HCT116 (cell line): ENCODE data around the gene WDR5. TPM values are rescaled to one million over a fixed set of nuclear protein-coding genes. Genes with fewer than 3 reads are reported as not detected.

Source experiments
- ATAC-seq: fragments of 200-7000 bp; cut with Tn5 transposase; 2 replicates; pipeline ENCODE4 v1.9.1; 2020; ENCODE audit warnings: mild to moderate bottlenecking, moderate library complexity
- BruUV-seq: library from RNA; stranded (reverse); fragments of 400-500 nt; replicated peaks from 2 replicates; lab custom pipeline; 2021; lab: Mats Ljungman, UMichigan
- CTCF ChIA-PET: fragments of 300-600 bp; sonication (Branson Sonifier 250); formaldehyde crosslinking; loops from one replicate; lab custom pipeline; 2021; ENCODE audit warnings: antibody characterized with exemption; lab: Charles Lee
- POLR2A ChIA-PET: fragments of 300-600, 350-600 bp; sonication (Branson Sonifier 250); formaldehyde crosslinking; loops from one replicate; lab custom pipeline; 2021; ENCODE audit warnings: antibody characterized with exemption; lab: Charles Lee
- RAD21 ChIA-PET, 2 experiments: fragments of 300-600 bp; sonication (Branson Sonifier 250); formaldehyde crosslinking; loops; one replicate each; lab custom pipeline; 2023; ENCODE audit warnings: low total read pairs in 2 of 2; ENCODE audit not compliant: uncharacterized antibody in 2 of 2, unreplicated experiment in 2 of 2, low non-redundant PET in 1 of 2; lab: Charles Lee
- DNase-seq: peaks from one replicate; pipeline ENCODE4 v3.0.0-alpha.2; 2010; ENCODE audit warnings: low read depth, low spot score
- H2AFZ ChIP-seq: fragments of 200-600 bp; shearing (Covaris generic), sonication (generic); 2 replicates; pipeline ENCODE4 v1.6.1; 2017; ENCODE audit warnings: low read depth, mixed run types, mixed read lengths, antibody characterized with exemption, low read length; ENCODE audit not compliant: poor library complexity, severe bottlenecking
- H3K27ac ChIP-seq: 2 replicates; pipeline ENCODE4 v1.5.1; 2012; ENCODE audit warnings: low read depth, low read length
- H3K27me3 ChIP-seq: fragments of 200-600 bp; sonication (generic); 2 replicates; pipeline ENCODE4 v1.6.1; 2016; ENCODE audit warnings: mixed run types, low read length, mixed read lengths; ENCODE audit not compliant: insufficient read depth
- H3K36me3 ChIP-seq, 2 experiments: fragments of 200-500 bp in 1 of 2; fragments of 200-600 bp in 1 of 2; sonication (Bioruptor generic) in 1 of 2; sonication (generic) in 1 of 2; 2 replicates each; pipeline versions ENCODE4 v1.5.1 to v1.6.1; 2014 to 2016; ENCODE audit warnings: low read length in 2 of 2, inconsistent platforms in 1 of 2, mixed read lengths in 1 of 2, mixed run types in 1 of 2; ENCODE audit not compliant: insufficient read depth in 2 of 2, control insufficient read depth in 1 of 2
- H3K4me1 ChIP-seq, 2 experiments: fragments of 200-600 bp in 1 of 2; sonication (generic) in 1 of 2; 2 replicates each; pipeline versions ENCODE4 v1.5.1 to v1.6.1; 2012 to 2017; ENCODE audit warnings: low read length in 2 of 2, inconsistent platforms in 1 of 2, mild to moderate bottlenecking in 1 of 2, mixed read lengths in 1 of 2, mixed run types in 1 of 2, moderate library complexity in 1 of 2; ENCODE audit not compliant: insufficient read depth in 2 of 2, control insufficient read depth in 1 of 2
- H3K4me2 ChIP-seq: fragments of 200-600 bp; sonication (generic); 2 replicates; pipeline ENCODE4 v1.6.1; 2017; ENCODE audit warnings: mixed run types, low read length, mixed read lengths
- H3K4me3 ChIP-seq, 2 experiments: fragments of 200-600 bp in 1 of 2; sonication (generic) in 1 of 2; replicated peaks in 1 of 2; 2 replicates each; pipeline ENCODE4 v1.5.1; 2011 to 2016; ENCODE audit warnings: low read length in 2 of 2, control low read depth in 1 of 2, low read depth in 1 of 2, mild to moderate bottlenecking in 1 of 2, mixed read lengths in 1 of 2, mixed run types in 1 of 2
- H3K79me2 ChIP-seq: fragments of 200-600 bp; sonication (generic); 2 replicates; pipeline ENCODE4 v1.6.1; 2017; ENCODE audit warnings: mild to moderate bottlenecking, mixed run types, low read length, moderate library complexity, mixed read lengths; ENCODE audit not compliant: insufficient read depth
- H3K9ac ChIP-seq: fragments of 200-600 bp; sonication (generic); 2 replicates; pipeline ENCODE4 v1.6.1; 2016; ENCODE audit warnings: low read length, mixed read lengths
- H3K9me2 ChIP-seq: fragments of 200-600 bp; sonication (generic), shearing (Covaris generic); 2 replicates; pipeline ENCODE4 v1.6.1; 2017; ENCODE audit warnings: mixed run types, mild to moderate bottlenecking, moderate library complexity; ENCODE audit not compliant: insufficient read depth
- H3K9me3 ChIP-seq, 2 experiments: fragments of 200-500 bp in 1 of 2; fragments of 200-600 bp in 1 of 2; sonication (Bioruptor generic) in 1 of 2; sonication (generic) in 1 of 2; 2 replicates each; pipeline ENCODE4 v1.6.1; 2014 to 2017; ENCODE audit warnings: low read length in 2 of 2, mixed read lengths in 2 of 2, inconsistent platforms in 1 of 2, low read depth in 1 of 2, mild to moderate bottlenecking in 1 of 2, mixed run types in 1 of 2, moderate library complexity in 1 of 2; ENCODE audit not compliant: control insufficient read depth in 1 of 2, insufficient read depth in 1 of 2
- H4K20me1 ChIP-seq: fragments of 200-600 bp; sonication (generic), shearing (Covaris generic); 2 replicates; pipeline ENCODE4 v1.6.1; 2017; ENCODE audit warnings: mixed run types, mild to moderate bottlenecking, moderate library complexity; ENCODE audit not compliant: insufficient read depth
- EGR1 ChIP-seq: IDR thresholded peaks from 2 replicates; pipeline ENCODE4 v1.6.1; 2012; ENCODE audit warnings: low read depth
- RAD21 ChIP-seq: IDR thresholded peaks from 2 replicates; pipeline ENCODE4 v1.6.1; 2012; ENCODE audit warnings: low read depth, mild to moderate bottlenecking
- SP1 ChIP-seq: IDR thresholded peaks from 2 replicates; pipeline ENCODE4 v1.6.1; 2012; ENCODE audit warnings: low read depth
- YY1 ChIP-seq: IDR thresholded peaks from 2 replicates; pipeline ENCODE4 v1.6.1; 2011; ENCODE audit warnings: low read length, low read depth, moderate library complexity, mild to moderate bottlenecking; ENCODE audit not compliant: insufficient replicate concordance; ENCODE audit errors: extremely low read depth
- ZFX ChIP-seq: fragments of 450-650 bp; IDR thresholded peaks from 2 replicates; pipeline ENCODE4 v1.6.1; 2017
- ZNF274 ChIP-seq: fragments of 200-500 bp; sonication (Bioruptor generic); IDR thresholded peaks from 2 replicates; pipeline ENCODE4 v1.6.1; 2014; ENCODE audit warnings: mild to moderate bottlenecking, low read depth, low read length, inconsistent platforms
- intact Hi-C: fragments of 100-400 bp; cut with micrococcal nuclease; formaldehyde crosslinking; loops from 2 replicates; pipeline ENCODE4 v1.10.0; 2022
- total RNA-seq: library from RNA; stranded (reverse); gene quantifications from one replicate; pipeline ENCODE4 v1.2.1, GENCODE V29; 2021; ENCODE audit not compliant: unreplicated experiment

Gene WDR5
- total RNA-seq, 1 experiment from 2014 or later = 55.8 TPM

- DNase-seq = peak; percentile 15
- no peaks in the 10 kb centered on the region for H3K79me2 ChIP-seq
- RAD21 ChIA-PET = no interaction called here
- no peaks in the 10 kb centered on the region for H3K27me3 ChIP-seq
- POLR2A ChIA-PET = interaction anchor here (1.1 kb wide), 1 partner anchor 21 kb away, joined by 4 read pairs; no protein-coding TSS in a partner anchor
- no peak overlapping the region for H3K9ac ChIP-seq
- no peak overlapping the region for H2AFZ ChIP-seq
- H3K4me1 ChIP-seq = peaks cover 0 to 9% of the 10 kb centered on the region in 2 experiments; a peak in 3 of 4 replicates
- H3K9me2 ChIP-seq = no peaks in the 10 kb centered on the region
- no peak for ATAC-seq
- CTCF ChIA-PET = interaction anchor here (1.5 kb wide), 1 partner anchor 278 kb away, joined by 8 read pairs; no protein-coding TSS in a partner anchor
- no peaks in the 10 kb centered on the region for H3K9me3 ChIP-seq
- H3K4me2 ChIP-seq = no peak overlapping the region
- BruUV-seq = no TSS peak
- H4K20me1 ChIP-seq = no peaks in the 10 kb centered on the region
- intact Hi-C loops = no loop called here
- no peak for TF ChIP-seq RAD21
- TF ChIP-seq ZNF274 = no peak
- TF ChIP-seq, all 23 proteins: peak for 0
- H3K36me3 ChIP-seq = no peaks in the 10 kb centered on the region
- H3K4me3 ChIP-seq = no peak overlapping the region
- H3K27ac ChIP-seq = no peak overlapping the region
Measured at GRCh38 chr9:134165357-134166315, 29.8 kb downstream of the WDR5 start.

GRCh38 chr9:134166374-134166773 is 30.5 kb downstream of the WDR5 start:
- Histone ChIP-seq H4K20me1 (no peaks in the 10 kb centered on the region), H3K4me3 (no peak overlapping the region), H3K4me1 (peaks cover 0 to 9% of the 10 kb centered on the region in 2 experiments; a peak in 3 of 4 replicates), H3K27me3 (no peaks in the 10 kb centered on the region), H3K27ac (no peak overlapping the region), H3K36me3 (no peaks in the 10 kb centered on the region), H3K79me2 (no peaks in the 10 kb centered on the region), H2AFZ (no peak overlapping the region), H3K9ac (no peak overlapping the region), H3K4me2 (no peak overlapping the region), H3K9me3 (no peaks in the 10 kb centered on the region), H3K9me2 (no peaks in the 10 kb centered on the region)
- TF ChIP-seq EGR1 (no peak), RAD21 (no peak), YY1 (no peak), SP1 (no peak), ZFX (no peak)
- POLR2A ChIA-PET = no interaction called here
- CTCF ChIA-PET = no interaction called here
- DNase-seq (no peak), ATAC-seq (no peak)
- intact Hi-C loops = no loop called here
- no TSS peak for BruUV-seq
- RAD21 ChIA-PET = no interaction called here
